HG03097 (cell line): ENCODE data around the gene TEX22.

Experiments
- ATAC-seq: cut with Tn5 transposase; IDR thresholded peaks from one replicate; pipeline ENCODE4 v1.9.1; 2021; ENCODE audit not compliant: unreplicated experiment, low FRiP score

The TEX22 gene

DNA sequence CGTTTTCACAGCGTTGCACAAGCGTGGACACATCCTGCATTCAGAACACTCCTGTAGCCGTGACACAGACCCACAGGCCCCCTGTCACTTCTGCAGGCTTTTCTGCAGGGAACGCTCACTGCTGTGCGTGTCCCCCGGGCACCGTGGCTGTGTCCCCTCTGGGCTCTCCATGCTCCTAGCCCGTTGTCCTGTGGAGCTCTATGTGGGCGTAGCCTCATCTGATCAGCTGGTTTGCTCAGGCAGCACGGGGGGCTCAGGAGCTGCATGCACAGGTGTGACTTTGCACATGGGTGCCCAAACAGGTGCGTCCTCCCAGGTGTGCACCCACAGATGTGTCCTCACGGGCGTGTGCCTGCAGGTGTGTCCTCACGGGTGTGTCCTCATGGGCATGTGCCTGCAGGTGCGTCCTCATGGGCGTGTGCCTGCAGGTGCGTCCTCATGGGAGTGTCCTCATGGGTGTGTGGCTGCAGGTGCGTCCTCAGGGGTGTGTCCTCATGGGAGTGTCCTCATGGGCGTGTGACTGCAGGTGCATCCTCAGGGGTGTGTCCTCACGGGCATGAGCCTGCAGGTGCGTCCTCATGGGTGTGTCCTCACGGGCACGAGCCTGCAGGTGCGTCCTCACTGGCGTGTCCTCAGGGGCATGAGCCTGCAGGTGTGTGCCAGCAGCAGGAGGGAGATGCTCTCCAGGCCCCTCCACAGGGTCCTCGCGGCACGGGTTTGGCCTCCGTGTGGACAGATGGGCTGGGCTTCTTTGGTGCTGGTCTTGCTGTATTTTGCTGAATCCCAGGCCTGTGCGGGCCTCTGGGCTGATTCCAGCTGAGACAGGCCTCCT is 38.8 kb downstream of the TEX22 start:
- ATAC-seq = no peak

- no peak for ATAC-seq
These were observed 39.6 kb downstream of the TEX22 start for GRCh38 chr14:105437723-105438500.

- ATAC-seq = no peak
These were observed 40.8 kb downstream of the TEX22 start for GRCh38 chr14:105439179-105439578.

DNA sequence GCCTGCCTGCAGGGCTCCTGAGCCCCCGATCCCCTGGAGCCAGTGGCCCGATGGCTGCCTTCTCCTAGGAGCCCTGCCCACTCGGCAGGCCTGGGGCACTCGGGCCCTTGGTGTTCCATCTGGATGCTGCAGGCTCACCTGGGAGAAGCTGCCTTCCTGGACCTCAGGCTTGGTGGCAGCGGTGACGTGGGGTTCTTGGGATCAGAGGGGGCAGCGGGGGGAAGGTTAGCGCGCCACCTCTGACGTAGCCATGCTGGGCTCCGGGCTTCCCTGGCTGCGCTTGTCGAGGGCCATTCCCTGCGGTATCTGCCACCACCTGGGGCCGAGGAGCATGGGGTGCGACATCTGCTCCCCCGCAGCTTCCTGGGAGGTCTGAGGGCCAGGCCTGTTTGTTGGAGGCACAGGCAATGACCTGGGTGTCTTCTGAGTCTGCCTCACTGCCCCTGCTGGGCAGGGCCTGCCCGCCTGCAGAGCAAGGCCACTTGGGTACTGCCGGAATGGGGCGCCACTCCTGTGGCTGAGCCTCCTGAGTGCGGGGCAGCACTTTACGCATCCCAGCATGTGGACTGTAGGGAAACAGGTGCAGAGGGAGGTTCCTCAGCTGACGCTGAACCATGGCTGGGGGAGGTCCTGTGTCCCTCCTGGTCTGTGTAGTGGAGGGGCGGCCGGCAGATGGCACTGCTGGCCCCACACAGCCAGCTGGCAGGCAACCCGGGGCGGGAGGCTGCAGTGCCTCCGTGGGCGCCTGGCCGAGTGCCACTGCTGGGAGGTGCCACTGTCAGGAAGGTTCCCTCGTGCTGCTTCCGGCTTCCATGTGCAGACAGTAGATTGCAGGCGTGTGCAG is 41.6 kb downstream of the TEX22 start:
- no peak for ATAC-seq

- ATAC-seq = no peak
These were observed 42.2 kb downstream of the TEX22 start for GRCh38 chr14:105440554-105440900.

DNA sequence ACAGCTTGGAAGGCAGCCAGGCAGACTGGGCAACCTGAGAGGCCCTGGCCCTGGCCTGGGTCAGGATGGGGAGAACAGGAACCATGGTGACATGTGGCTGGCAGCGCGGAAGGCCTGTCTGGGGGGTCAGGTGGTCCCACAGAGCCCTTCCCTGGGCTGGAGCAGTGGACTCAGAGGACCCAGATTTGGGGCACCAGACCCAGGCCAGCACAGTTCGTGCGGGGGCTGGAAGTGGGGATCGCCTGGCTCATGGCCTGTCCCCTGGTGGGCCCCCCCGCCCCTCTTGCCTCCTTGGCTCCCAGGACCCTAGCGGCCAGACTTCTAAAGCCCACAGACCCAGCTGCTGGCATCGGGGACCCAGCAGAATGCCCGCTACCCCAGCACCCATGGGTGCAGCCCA is 42.7 kb downstream of the TEX22 start:
- ATAC-seq = no peak

- no peak for ATAC-seq
These were observed 43.8 kb downstream of the TEX22 start for GRCh38 chr14:105442125-105442524.

GRCh38 chr14:105442834-105443233 is 44.5 kb downstream of the TEX22 start:
- no peak for ATAC-seq

DNA sequence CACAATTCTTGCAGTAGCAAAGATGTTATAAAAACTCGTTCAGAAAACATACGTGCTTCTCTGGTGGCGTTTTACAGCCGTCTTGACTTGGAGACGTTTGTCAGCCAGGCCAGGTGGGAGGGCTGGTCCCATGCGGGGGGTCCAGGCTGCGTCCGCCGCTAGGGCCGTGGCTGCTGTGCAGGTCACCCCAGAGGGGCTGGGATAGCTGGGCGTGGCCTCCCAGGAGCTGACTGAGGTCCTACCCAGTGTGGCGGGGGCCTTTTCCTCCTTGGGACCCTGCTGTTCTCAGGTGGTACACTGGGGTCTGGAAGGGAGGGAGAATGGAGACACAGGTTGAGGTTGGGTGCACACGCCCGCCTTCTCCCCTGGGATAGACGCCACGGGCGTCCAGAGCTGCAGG is 46.5 kb downstream of the TEX22 start:
- no peak for ATAC-seq

- no peak for ATAC-seq
These were observed 47.0 kb downstream of the TEX22 start for GRCh38 chr14:105445290-105445689.

GRCh38 chr14:105445901-105446845 is 47.8 kb downstream of the TEX22 start:
- no peak for ATAC-seq

GRCh38 chr14:105446971-105447370 is 48.6 kb downstream of the TEX22 start:
- no peak for ATAC-seq

DNA sequence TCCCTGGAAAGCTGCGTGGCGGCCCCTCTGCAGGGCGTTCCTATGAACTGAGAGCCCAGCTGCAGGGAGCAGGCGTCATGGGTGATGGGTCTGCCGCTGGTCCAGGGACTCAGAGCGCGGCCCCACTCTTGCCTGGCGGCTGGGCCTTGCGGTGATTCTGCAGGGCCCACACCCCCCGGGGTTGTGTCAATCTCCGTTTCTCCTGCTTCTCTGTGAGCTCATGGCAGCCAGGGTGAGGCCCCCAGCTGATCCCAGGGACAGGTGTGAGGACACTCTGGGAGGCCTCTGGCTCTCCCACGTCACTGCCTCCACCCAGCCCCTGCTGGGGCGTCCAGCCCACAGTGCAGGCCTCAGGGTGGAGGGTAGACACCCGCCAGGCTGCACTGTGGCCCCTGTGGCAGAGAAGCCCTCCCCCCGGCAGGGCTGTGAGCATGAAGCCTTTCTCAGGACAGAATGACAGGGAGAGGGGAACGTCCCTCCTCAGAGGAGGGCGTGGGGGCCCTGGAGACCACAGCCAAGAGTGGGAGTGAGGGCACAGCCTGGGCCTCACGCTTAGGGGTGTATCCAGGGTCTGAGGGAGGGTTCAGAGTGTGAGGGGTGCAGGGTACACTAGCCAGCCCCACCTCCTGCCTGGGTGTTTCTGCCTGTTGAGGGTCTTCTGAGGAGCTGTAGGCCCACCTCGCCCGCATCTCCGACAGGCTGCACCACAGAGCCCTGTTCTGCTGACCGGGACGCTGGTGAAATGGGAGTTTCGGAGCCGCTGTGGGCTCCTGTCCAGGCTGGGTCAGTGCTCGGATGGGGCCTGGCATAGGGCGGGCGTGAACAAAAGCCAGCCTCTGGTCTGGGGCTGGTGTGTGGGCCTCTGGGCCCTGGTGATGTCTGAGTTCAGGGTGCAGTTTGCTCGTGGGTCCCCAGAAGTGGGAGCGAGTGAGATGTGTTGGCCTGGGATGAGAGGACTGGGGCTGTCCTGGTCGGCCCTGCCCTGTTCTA is 49.6 kb downstream of the TEX22 start:
- ATAC-seq = no peak

GRCh38 chr14:105448706-105449111 is 50.4 kb downstream of the TEX22 start:
- no peak for ATAC-seq

- ATAC-seq = no peak
These were observed 51.2 kb downstream of the TEX22 start for GRCh38 chr14:105449276-105450122.

- no peak for ATAC-seq
These were observed 51.8 kb downstream of the TEX22 start for GRCh38 chr14:105450123-105450505.

DNA sequence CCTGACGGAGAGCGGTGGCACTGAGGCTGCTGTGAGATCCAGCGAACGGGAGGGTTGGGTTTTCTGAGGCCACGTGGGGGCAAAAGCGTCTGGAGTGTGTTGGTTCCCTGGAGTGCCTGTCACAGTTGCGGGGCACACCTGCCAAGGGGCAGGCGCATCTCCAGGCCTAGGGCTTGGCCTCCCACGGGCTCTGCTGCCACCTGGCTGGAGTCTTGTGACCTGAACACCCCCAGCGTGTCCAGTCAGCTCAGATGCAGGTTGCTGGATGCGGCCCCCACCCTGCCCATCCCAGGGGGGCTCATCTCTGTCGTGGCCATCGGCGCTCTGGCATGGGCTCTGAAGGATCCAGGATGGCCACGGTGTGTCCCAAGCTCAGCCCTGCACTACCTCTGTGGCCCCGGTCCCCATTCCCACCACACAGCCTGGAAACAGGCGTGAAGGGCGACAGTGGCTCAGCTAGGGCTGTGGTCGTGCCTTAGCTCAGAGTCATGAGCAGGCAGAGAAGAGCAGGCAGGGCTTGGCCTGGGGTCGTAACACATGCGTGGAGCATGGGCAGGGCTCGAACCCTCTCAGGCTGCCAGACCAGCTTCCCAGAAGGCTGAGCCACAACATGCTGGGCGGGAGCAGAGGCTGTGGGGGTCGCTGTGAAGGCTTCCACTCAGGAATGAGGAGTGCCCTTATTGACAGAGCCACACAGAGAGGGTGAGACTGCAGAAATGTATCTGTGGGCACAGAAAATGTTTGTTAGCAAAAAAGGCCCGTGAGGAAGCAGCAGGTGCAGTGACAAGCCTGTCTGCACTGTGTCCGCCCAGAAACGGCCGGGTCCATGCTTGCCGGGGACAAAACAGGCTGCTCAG is 52.8 kb downstream of the TEX22 start:
- ATAC-seq = no peak
